Mesodermal cell (in vitro differentiated cells): ENCODE data around the gene SLC30A3. TPM values are rescaled to one million over a fixed set of nuclear protein-coding genes. Genes with fewer than 3 reads are reported as not detected.

Source experiments
- H3K27ac ChIP-seq: 2 replicates; pipeline ENCODE4 v1.7.0; 2013; ENCODE audit warnings: mild to moderate bottlenecking, low read depth, low read length, moderate library complexity; ENCODE audit not compliant: severe bottlenecking
- H3K36me3 ChIP-seq: 2 replicates; pipeline ENCODE4 v1.7.1; 2013; ENCODE audit warnings: mild to moderate bottlenecking, low read length, moderate library complexity; ENCODE audit not compliant: control insufficient read depth, insufficient read depth
- H3K4me1 ChIP-seq: one replicate; pipeline ENCODE4 v1.7.1; 2013; ENCODE audit warnings: mild to moderate bottlenecking, low read length; ENCODE audit not compliant: insufficient read depth, control insufficient read depth, poor library complexity, severe bottlenecking
- H3K4me3 ChIP-seq: 2 replicates; pipeline ENCODE4 v1.7.0; 2013; ENCODE audit warnings: low read length, control low read depth, mild to moderate bottlenecking; ENCODE audit not compliant: insufficient read depth, poor library complexity, severe bottlenecking; ENCODE audit errors: extremely low read depth
- H3K9me3 ChIP-seq: 2 replicates; pipeline ENCODE4 v1.7.1; 2013; ENCODE audit warnings: mild to moderate bottlenecking, low read length, moderate library complexity; ENCODE audit not compliant: control insufficient read depth
- WGBS, 2 experiments: methylation state at CpG; one replicate each; pipeline ENCODE4 v1.1.5; 2013; ENCODE audit warnings: missing lambda C conversion rate in 2 of 2; ENCODE audit not compliant: insufficient coverage in 2 of 2; 5-methylcytosine and 5-hydroxymethylcytosine counted together
- polyA plus RNA-seq, 2 experiments: library from polyadenylated mRNA; stranded (reverse); fragments of 50-300 nt; gene quantifications; one replicate each; pipeline ENCODE4 v1.2.3, GENCODE V29; 2013

The SLC30A3 gene, protein sequence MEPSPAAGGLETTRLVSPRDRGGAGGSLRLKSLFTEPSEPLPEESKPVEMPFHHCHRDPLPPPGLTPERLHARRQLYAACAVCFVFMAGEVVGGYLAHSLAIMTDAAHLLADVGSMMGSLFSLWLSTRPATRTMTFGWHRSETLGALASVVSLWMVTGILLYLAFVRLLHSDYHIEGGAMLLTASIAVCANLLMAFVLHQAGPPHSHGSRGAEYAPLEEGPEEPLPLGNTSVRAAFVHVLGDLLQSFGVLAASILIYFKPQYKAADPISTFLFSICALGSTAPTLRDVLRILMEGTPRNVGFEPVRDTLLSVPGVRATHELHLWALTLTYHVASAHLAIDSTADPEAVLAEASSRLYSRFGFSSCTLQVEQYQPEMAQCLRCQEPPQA
- 0.11 TPM for polyA plus RNA-seq (2013, experiment 1 of 2)
- polyA plus RNA-seq (2013, experiment 2 of 2): 0.61 TPM

DNA sequence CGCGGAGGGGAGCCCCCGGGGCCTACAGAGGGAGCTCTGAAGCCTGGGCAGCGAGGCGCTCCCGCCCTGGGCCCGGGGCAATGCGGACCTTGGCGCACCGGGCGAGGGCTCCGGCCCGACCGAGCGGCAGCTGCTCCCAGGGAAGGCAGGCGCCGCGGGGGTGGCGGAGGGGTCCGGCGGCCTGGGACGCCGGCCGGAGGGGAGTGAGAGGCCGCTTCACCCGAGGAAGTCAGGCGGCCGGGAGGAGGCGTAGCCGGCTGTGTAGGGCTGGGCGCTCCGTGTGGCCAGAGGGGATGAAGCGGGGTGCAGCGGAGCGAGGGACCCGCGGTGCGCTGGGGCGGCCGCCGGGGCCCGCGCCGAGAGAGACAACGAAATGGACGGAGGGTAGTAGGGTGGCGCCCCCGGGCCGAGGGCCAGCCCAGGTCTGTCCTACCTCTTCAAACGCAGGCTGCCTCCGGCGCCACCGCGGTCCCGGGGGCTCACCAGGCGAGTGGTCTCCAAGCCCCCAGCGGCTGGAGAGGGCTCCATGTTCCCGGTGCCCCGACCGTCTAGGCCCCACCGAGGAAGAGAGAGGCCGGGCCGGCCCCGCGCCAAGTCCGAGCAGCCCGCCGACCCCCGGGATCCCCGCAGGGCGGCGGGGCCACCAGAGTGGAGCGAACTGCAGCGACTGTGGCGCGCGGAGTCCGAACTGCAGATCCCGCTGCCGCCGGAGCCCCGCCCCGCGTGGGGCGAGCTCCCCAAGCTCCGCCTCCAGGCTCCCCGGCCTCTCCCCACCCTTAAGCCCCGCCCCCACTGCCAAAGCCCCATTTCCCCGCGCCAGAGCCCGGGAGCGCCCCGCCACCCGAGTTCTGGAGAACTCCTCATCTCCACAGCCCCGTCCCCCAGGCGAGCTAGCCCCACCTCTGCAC, at the start of gene SLC30A3:
Gene SLC30A3 (minus strand): TSS at position 669 of the 908 bp plus-strand sequence. CDS start 141 bp downstream, at position 528.
- Histone ChIP-seq H3K4me3 (peak within 1 kb of the TSS; percentile 31), H3K27ac (no peak within 1 kb of the TSS), H3K4me1 (peaks cover 8% of the 10 kb centered on the region), H3K9me3 (no peaks in the 10 kb centered on the region), H3K36me3 (no peaks in the 10 kb centered on the region)
- WGBS, 2 experiments: 1% methylated on average over 51 to 81 of the region's 96 CpGs

DNA sequence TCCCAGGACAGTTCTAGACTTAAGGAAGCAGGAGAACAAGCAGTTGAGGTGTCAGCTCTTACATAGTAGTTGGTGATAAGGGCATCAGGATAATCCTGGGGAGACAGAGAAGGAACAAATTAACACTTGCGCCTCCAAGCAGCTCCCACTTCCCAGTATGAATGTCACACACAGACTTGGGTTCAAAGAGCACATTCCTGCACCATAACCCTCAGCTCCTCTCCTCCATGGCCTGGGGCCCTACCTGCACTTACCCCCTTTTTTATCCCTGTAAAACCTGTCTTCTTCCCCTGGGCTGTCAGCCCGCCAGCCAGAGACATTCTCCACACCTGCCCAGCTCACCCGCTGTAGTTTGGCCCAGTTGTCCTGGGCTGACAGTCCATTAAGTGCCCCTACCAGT, 49.3 kb upstream of the SLC30A3 start:
- Histone ChIP-seq H3K4me1 (no peaks in the 10 kb centered on the region), H3K4me3 (no peak overlapping the region), H3K9me3 (no peaks in the 10 kb centered on the region), H3K36me3 (peaks cover 6% of the 10 kb centered on the region), H3K27ac (no peak overlapping the region)
- WGBS, 2 experiments: 100% methylated on average over 1 of the region's 3 CpGs; no CpG with 5 or more reads in 1 of the 2 experiments

DNA sequence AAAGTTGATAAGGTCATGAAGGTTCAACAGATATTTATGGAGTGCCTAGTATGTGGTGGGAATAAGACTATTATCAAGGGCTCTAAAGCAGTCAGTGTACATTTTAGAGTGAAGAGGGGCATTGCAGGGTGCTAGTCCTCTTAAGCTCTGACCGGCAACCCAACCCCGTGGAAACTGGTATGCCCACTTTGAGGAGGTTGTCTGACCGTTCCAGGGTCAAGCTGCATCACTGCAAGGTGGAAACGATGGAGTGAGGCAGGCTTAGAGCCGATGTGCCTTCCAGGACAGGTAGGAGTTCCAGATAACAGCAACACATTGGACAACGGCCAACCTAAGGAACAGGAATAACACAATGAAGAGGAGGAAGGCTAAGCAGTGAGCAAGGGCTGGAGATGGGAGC, 46.8 kb upstream of the SLC30A3 start:
- no peak overlapping the region for H3K27ac ChIP-seq
- 94 to 98% methylated on average over 5 to 6 of the region's 6 CpGs for WGBS, 2 experiments
- no peak overlapping the region for H3K4me3 ChIP-seq
- H3K4me1 ChIP-seq: no peaks in the 10 kb centered on the region
- H3K9me3 ChIP-seq: no peaks in the 10 kb centered on the region
- H3K36me3 ChIP-seq: peaks cover 4% of the 10 kb centered on the region

DNA sequence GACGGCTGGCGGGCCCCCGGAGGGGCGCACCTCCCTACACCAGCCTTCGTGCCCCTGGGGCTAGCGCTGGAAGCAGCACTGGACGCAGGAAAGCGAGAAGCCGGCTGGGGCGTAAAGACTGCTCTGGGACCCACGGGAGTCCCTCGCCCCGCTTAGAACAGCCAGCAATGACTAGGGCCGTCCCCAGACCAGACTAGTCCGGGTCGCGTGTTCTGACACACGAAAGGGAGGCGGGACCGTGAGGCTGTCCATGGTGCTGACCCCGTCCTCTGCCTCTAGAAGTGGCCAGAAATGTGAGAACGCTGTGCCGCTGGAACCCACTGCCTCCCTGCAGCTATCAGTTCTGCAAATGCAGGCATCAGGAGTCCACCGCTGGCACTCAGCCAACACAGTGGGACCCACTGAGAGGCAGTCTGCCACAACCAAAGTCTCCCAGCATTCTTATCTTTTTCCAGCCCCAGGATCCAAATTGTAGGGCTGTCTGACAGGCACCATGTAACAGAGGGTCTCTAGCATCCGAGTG, 45.6 kb upstream of the SLC30A3 start, which contains the start of gene UCN:
Gene UCN (minus strand): TSS at position 87 of the 523 bp plus-strand sequence. CDS start 550 bp downstream, outside the sequence.
- H3K36me3 ChIP-seq: peaks cover 4% of the 10 kb centered on the region
- H3K9me3 ChIP-seq: no peaks in the 10 kb centered on the region
- H3K4me3 ChIP-seq: no peak within 1 kb of the TSS
- H3K27ac ChIP-seq: no peak within 1 kb of the TSS
- H3K4me1 ChIP-seq: no peaks in the 10 kb centered on the region
- WGBS, 2 experiments: 10 to 15% methylated on average over 25 of the region's 25 CpGs

DNA sequence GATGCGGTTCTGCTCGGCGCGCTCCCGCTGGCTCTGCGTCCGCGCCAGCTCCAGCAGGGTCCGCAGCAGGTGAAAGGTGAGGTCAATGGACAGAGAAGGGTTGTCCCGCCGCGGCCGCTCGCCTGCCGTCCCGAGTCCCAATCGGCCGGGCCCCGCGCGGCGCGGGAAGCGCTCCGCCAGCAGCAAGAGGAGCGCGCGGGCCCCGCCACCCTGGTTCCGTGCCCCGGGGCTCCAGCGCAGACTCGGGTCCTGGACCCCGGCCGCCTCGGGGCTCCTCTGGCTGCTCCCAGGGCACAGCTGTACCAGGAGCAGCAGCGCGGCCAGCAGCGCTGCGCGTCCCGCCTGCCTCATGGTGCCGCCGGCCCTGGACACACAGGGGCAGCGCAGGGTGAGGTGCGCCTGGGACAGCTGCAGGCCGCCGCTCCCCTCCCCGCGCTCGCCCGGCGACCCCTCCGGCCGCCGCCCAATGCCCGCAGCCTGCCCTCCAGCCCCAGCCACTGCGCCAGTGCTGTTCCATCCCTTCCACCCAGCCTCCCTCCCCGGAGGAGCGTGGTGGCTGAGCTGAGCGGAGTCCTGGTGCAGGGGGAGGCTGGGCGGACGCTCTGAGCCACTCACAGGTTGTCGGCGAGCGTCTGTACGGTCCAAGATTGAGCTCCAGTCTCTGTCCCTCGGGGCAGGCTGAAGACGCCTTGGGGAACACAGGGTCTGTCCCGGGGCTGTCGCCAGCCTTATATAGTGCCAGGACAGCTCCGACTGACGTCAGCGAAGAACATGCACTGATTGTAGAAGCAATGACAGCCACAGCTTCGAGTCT, 44.9 kb upstream of the SLC30A3 start:
- Histone ChIP-seq H3K4me3 (no peak overlapping the region), H3K27ac (no peak overlapping the region), H3K4me1 (no peaks in the 10 kb centered on the region), H3K36me3 (peaks cover 4% of the 10 kb centered on the region), H3K9me3 (no peaks in the 10 kb centered on the region)
- 4% methylated on average over 54 to 61 of the region's 75 CpGs for WGBS, 2 experiments

DNA sequence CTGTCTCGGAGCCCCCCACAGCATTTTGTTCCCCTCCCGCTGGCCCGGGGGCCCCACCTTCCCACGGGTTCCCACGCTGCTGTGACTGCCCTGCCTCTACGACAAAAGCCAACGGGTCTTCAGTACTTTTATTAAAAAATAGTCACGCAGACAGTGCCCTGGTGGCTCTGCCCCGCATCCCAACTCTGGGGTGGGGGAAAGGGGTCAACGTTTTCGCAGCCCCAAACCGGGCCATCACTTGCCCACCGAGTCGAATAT, 44.4 kb upstream of the SLC30A3 start:
- WGBS, 2 experiments: 18 to 21% methylated on average over 9 to 12 of the region's 14 CpGs
- H3K36me3 ChIP-seq: peaks cover 4% of the 10 kb centered on the region
- no peak overlapping the region for H3K27ac ChIP-seq
- H3K4me3 ChIP-seq: no peak overlapping the region
- H3K4me1 ChIP-seq: no peaks in the 10 kb centered on the region
- H3K9me3 ChIP-seq: no peaks in the 10 kb centered on the region

DNA sequence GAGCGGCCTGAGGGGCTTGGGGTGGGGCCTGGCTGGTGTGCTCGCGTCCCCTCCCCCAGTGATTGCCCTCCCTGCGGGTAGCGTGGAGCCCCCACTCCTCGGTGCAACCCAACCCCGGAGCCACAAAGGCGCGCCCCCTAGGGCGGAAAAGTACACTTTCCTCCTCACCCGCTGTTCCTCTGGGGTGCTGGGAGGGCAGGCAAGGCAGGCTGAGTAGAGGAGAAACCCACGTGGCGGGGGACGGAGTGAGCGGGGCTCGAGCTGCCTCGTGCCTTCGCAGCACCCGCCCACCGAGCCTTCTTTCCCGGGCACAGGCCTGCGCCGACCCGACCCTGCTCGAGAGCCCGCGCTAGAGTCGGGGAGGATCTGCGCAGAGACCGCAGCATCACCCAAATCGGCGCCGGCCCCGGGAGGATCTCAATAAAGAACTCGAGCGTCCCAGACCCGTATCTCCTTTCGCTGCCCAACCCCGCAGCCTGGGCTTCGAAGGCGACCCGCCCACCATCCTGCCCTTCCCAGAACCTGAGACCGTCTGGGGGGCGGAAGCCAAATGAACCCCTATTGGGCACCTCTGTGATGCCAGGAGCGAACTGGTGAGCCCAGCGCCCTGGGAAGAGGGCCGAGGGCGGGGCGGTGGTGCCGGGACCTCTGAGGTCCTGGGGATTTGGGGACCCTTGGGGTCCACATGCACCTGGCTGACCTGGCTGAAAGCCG, 43.9 kb upstream of the SLC30A3 start:
- WGBS, 2 experiments: 23 to 28% methylated on average over 39 to 46 of the region's 51 CpGs
- no peaks in the 10 kb centered on the region for H3K9me3 ChIP-seq
- no peak overlapping the region for H3K27ac ChIP-seq
- no peak overlapping the region for H3K4me3 ChIP-seq
- H3K4me1 ChIP-seq: no peaks in the 10 kb centered on the region
- peaks cover 4% of the 10 kb centered on the region for H3K36me3 ChIP-seq

DNA sequence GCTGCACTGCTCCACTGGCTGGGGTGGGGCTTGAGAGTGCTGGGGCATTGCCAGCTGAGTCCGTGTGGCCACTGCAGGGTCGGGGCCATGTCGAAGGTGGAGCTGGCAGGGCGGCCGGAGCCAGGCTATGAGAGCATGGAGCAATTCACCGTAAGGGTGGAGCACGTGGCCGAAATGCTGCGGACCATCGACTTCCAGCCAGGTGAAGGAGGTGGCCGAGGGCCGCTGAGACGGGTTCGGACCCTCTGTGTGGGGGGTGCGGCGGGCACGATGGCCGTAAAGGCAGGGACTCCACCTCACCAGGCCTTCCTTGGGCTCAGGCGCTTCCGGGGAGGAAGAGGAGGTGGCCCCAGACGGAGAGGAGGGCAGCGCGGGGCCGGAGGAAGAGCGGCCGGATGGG, 43.3 kb upstream of the SLC30A3 start:
- Histone ChIP-seq H3K27ac (no peak overlapping the region), H3K4me3 (no peak overlapping the region), H3K9me3 (no peaks in the 10 kb centered on the region), H3K4me1 (no peaks in the 10 kb centered on the region), H3K36me3 (peaks cover 4% of the 10 kb centered on the region)
- 80 to 84% methylated on average over 14 to 19 of the region's 26 CpGs for WGBS, 2 experiments

DNA sequence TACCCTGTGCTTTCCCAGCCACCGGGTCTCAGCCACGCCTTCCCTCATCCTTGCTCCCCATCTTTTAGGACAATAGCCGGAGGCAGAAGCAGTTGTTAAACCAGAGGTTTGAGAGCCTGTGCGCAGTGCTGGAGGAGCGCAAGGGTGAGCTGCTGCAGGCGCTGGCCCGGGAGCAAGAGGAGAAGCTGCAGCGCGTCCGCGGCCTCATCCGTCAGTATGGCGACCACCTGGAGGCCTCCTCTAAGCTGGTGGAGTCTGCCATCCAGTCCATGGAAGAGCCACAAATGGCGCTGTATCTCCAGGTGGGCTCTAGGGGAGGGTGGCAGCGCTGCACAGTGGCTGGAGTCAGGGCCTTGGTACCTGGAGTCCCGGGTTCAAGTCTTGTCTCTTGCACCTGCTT, 42.7 kb upstream of the SLC30A3 start:
- Histone ChIP-seq H3K36me3 (peaks cover 4% of the 10 kb centered on the region), H3K27ac (no peak overlapping the region), H3K4me3 (no peak overlapping the region), H3K9me3 (no peaks in the 10 kb centered on the region), H3K4me1 (no peaks in the 10 kb centered on the region)
- 86 to 92% methylated on average over 13 to 16 of the region's 16 CpGs for WGBS, 2 experiments
